GM18907 (cell line): Measurements from ENCODE around the gene CRELD2.

ENCODE experiments used
- ATAC-seq: cut with Tn5 transposase; IDR thresholded peaks from one replicate; pipeline ENCODE4 v1.9.1; 2021; ENCODE audit warnings: mild to moderate bottlenecking, moderate library complexity; ENCODE audit not compliant: unreplicated experiment

CRELD2 gene

DNA sequence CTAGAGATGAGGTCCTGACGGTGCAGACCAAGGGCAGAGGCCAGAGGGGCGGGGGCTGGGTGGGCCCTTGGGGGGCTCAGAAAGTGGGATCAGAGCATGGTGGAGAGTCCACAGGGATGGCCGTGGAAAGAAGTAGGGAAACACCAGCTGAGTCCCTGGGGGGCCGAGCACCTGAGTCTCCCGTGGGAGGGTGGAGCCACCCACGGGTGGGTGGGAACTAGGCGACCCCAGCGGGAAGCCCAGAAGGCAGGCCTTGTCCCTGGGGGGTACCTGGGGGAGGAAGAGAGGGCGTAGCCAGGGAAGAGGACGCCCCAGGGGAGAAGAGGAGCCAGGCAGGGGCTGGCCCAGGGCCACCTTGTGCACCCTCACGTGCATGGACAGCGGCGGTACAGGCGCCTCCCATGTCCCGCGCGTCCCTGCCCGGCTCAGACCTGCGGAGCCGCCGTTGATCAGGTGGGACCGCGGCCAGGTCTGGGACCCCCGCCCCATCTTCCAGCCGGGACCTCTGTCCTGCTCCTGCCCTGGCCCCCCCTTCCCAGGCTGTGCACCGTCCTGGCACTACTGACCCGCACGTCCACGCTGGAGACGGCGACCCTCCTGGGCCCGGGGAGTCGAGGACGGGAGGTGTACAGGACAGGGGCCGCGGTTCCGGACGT lies 10.2 kb downstream of the CRELD2 start:
- ATAC-seq, result no peak

DNA sequence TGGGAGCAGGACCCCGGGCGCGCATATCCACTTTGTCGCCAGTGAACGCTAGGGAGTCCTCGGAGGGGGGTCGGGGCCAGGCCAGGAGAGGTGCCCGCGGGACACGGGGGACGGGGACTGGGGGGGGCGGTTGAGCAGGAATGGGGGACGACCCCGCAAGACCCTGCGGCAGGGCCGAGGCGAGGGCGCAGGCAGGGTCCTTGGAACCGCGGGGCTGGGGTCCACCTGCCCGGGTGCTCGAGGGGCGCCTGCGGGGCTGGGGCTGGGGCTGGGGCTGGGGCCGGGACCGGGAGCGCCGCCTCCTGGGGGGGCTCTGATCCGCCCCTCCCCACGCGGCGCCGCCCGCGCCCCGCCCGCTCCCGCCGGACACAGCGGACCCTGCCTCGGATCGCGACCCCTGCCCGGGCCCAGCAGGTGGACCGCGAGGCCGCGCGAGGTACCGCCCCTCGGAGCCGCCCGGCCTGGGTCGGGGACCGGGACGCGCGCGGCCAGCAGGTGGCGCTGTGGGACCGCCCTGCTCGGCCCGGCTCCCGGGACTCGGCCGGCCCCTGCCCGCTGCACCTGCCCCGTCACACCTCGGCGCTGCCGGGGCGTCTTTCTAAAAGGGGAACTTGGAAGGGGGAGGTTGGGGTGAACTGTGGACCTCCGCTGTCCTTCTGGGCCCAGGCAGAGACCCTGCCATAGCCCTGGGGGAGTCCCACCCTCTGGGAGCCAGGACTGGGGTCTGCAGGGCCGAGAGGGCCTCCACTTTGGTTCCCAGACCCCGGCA lies 11.0 kb downstream of the CRELD2 start:
- peak; percentile 40 for ATAC-seq

DNA sequence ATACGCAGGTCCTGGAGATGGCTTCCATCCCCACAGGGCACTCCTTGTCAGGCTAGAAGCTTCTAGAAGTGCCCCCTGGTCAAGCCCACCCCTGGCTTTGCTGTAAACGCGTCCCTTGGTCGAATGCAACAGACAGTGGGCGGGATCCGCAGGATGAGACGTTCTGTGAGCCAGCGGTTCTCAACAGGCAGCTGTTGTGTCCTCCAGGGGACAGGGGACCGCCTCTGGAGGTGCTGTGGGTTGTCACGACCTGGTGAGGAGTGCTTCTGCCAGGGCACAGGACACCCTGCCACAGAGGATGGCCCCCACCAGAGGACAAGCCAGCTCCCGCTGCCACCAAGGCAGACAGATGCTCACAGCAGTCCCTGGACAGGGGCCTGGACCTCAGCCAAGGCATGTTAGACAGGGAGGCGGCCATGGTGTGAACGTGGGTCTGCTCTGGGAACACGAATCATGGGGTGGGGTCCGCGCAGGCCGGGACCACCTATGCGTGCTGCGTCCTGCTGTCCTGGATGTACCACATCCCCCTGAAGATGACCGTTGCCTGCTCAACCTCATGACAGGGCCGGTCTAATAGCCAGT lies 11.7 kb downstream of the CRELD2 start:
- ATAC-seq, result no peak

DNA sequence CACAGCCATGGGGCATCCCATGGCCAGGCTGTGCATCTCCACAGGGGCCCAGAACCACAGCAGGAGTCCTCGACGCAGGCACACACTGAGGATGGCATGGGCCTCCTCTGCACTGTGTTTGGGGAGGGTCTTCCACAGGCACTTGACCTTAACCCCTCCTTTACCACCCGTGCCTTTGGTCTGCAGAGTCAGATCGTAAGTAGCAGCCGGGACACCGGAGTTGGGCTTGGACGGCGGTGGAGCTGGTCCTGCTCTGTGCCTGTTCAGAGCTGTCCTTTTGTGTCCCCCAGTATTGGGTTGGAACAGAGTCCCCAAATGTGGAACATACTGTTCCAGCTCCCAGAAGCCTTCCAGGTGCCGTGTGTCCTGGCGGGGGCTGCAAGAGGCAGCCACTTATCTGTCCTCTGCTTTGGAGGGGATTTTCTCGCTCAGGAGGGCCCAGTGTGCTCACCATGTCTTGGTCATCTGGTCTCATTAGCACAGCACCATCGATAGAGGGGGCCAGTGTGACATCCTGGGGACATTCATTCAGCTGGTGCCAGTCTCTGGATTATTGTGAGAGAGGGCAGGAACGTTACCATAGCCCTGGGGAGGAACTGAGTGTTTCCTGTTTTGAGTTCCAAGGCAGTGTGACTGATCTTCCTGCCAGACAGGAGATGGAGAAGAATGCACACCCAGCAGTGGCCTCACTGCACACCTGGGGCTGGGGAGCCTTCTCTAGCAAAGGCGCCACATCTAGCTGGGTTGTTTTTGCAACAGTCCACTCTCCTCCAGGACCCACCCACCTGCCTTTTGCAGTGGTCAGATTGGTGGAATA lies 12.4 kb downstream of the CRELD2 start:
- ATAC-seq, result peak; percentile 35

DNA sequence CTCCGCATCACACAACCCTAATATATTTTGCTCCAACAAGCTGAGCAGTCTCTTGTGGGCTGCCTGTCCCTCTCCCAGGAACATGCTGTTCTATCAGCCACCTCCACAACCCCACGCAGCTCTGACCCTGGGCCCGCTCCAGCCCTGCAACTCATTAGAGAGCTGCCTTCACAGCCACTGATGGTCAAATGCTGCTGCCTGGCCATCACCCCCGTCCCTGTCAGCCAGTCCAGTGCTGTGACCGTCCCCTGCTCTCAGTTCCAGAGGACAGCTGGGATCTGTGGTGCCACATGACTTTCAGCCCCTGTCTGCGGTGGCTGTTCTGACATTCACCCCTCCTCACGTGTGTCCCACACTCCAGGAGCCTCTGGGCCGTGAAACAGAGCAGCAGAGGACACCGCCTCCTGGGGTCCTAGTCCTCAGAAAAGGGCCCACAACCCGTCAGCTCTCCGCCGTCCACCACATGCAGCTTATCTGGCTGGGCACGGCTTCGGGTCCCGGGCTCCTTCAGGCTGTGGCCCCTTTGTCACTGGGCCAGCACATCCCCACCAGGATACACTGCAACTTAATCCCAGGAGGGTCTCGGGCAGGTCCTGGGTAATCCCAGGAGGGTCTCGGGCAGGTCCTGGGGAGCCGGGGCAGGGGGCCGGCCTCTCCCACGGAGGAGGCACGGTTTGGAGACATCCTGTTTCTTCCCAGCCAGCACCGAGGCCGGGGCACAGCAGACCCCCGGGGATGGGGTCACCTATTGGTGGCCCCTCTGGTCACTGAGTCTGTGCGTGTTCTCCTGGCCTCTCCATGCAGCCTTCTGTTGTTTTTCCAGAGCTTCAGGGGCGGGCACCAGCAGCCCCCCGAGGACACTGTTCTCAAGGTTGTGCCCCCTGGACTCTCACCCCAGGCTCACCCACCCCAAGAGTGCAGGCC lies 15.1 kb downstream of the CRELD2 start:
- no peak for ATAC-seq

DNA sequence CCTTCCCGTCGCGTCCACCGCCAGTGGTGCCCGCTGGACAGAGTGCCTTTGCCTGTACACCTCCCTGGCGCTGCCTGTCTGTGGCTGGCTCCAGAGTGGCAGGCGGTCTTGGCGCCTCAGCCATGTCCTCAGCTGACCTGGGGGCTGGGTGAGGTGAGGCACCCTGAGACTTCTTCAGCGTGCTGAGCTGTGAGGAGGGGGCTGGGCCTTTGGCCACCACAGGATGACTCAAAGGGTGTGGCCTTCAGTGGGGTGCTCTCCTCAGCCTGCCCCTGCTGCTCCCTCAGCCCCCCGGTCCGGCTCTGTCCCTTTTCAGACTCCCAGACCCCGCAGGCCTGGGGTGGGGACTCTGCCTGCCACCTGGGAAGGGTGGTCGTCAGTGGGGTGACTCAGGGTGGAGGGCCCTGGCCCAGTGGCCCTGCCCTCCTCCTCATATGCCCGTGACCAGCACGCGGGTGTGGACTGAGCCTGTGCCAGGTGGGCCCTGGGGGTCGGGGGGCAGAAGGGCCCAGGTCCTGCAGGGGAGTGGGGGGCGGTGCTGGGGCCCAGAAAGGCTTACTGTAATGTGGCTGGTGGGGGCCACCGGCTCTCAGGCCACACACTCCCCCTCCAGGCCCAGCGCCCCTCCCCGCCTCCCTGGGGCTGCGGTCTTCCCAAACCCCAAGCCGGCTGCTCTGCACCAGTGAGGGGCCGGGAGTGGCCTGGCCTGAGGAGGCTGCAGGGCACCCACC lies 15.9 kb downstream of the CRELD2 start:
- no peak for ATAC-seq

DNA sequence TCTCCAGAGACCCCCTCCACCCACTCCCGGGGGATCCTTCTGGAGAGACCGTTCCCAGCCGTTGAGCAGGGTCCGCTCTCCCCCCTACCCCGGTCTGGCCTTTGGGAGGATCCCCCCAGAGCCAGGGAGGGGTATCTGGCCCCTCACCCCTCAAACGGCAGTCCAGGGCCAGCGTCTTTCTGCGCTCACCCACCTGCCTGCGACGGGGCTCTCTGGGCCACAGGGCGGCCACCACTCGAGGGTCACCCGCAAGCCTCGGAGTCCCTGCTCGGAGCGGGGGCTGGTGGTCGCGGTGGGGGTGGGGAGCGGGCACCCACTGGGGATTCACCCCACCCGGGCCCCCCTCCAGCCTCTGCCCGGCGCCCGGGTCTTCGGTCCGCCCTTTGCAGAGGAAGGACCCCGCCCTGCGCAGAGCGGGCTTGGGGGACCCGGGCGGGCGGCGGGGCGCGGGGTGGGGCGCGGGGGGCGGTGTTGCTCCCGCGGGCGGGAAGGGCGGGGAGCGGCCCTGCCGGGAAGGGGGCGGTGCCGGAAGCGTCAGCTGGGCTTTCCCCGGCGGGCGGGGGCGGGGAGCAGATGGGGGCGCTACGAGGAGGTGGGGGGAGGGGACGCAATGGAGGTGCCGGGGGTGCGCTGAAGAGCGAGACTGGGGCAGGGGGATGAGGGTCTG lies 16.6 kb downstream of the CRELD2 start:
- no peak for ATAC-seq

DNA sequence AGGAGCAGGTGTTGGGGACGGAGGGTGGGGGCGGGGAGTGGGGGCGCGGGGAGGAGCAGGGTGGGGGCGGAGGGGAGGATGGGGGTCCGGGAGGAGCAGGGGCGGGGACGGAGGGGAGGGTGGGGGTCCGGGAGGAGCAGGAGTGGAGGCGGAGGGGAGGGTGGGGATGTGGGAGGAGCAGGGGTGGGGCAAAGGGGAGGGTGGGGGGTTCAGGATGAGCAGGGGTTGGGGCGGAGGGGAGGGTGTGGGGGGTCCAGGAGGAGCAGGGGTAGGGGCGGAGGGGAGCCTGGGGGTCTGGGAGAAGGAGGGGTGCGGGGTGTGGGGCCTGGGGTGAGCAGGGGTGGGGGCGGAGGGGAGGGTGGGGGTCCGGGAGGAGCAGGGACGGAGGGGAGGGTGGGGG lies 17.1 kb downstream of the CRELD2 start:
- ATAC-seq, result no peak

DNA sequence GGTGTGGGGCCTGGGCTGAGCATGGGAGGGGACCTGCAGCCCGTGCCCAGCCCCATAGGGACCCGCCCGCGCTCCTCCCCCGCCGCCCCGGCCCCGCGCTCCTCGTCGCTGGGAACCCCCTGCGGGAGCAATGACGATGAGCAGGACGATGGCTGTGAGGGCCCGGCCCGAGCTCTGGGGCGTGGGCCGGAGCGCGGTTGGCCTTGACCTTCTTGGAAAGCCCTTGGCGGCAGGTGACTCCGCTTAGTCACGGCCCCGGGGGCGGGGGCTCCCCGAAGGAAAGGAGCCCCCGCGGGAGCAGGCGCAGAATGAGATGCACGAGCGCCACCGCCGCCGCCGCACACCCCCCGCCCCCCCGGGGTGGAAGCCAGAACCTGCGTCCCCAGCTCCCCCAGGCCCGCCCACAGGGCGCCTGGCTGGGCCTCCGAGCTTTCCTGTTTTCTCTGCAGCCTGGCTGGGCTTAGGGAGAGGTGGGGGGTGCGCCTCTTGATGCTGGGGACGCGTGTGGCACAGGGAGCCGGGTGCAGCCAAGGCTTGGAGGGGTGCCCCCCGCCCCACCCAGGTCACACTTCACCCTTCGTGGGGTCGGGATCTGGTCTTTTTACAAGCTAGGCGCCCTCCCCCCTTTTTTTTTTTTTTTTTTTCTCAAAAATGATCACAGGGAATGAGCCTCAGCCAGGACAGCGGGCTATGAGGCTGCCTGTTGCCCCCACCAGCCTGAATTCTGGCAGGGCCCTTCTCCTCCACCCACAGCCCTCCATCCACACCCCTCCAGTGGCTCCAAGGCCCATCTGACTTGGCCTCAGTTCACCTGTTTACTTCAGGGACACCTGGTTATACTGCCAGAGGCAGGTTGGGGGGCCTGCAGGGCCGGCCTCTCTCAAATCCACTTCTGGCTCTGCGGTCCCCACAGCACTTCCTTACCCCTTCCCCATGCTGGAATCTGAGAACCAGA lies 17.9 kb downstream of the CRELD2 start:
- peak; percentile 67 for ATAC-seq

DNA sequence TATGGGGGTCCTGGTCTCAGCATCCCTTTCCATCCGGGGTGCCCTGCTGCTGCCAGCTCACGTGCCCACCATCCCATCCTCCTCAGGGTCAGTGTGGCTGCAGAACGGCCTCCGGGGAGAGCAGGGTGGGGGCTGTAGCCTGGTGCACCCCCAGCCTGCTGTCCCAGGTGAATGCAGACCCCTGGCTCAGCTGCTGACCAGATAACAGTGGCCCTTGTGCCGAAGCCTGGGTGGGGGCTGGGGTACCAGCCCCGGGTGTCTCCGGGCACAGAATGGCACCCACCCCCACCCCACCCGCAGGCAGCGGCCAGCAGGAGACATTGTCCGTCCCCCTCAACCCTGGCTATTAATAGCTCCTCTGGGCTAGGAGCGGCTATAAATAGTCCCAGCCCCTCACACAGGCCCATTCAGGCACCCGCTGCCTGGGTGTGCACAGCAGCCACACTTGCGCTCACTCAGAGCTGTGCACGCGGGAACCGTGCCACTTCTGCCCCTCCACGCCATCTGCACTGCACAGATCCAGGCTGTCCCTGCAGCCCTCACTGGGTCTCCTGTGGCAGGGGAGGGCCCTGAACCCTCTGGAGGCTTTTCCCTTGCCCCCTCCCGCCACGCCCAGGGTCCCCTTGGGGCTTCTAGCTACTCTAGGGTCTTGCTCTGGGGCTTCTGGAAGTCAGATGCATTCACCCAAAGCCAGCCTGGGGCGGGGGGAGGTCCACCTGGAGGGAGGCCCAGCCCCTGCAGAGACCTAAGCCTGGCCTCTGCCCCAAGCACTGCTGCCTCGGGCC lies 18.7 kb downstream of the CRELD2 start:
- no peak for ATAC-seq

DNA sequence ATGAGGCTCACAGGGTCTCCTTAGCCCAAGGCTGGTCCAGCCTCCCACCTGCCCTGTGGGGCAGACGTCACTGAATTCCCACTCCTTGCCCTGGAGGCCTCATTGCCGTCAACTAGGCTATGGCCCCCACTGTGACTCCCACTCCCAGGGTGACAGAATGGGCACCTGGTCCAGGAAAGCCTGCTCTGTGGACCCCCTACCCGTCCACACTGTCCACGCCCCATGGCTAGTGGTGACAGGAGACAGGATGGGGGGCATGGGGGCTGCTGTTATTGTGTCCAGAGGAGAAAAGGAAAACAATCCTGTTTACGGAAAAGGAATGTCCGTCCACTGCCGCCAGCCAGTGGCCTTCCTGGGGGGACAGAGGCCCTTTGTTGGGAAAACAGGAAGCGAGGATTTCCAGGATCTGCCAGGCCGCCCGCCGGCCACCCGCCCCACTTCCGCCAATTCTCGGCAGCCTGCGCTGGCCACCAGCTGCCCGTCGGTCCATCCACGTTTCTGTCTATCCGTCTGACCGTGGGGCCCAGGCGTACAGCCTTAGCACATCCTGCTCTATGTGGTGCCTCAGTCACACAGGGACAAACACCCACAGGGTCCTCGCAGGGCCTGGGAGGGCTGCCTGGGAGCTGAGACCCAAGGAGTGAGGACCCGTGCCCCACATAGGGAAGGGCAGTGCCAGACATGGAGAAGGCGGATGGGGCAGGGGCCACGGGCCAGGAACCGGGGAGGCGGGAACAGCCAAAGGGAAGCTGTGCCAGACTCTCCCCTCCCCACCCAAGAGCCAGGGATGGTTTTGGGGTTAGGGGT lies 19.5 kb downstream of the CRELD2 start:
- no peak for ATAC-seq

DNA sequence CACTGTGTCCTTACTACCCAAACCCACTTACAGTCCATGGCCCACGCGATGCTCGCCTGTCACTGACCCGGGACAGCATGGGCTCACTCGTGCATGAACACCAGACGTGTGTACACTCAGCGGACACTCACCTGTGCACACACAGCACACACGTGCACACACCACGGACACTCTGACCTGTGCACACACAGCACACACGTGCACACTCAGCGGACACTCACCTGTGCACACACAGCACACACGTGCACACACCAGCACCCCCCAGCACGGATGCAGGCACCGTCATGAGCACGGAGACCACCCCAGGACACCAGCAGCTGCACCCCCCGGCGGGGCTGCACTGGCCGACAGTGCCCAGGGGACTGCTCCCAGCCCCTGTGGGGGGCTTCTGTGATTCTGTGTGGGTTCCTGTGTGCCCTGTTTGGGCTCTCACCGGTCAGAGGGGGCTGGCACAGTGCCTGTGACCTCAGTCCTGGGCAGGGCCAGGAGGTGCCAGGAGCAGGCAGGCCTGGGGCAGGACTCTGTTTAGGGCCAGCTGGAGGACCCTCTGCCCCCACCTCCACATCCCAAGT lies 20.2 kb downstream of the CRELD2 start:
- no peak for ATAC-seq

DNA sequence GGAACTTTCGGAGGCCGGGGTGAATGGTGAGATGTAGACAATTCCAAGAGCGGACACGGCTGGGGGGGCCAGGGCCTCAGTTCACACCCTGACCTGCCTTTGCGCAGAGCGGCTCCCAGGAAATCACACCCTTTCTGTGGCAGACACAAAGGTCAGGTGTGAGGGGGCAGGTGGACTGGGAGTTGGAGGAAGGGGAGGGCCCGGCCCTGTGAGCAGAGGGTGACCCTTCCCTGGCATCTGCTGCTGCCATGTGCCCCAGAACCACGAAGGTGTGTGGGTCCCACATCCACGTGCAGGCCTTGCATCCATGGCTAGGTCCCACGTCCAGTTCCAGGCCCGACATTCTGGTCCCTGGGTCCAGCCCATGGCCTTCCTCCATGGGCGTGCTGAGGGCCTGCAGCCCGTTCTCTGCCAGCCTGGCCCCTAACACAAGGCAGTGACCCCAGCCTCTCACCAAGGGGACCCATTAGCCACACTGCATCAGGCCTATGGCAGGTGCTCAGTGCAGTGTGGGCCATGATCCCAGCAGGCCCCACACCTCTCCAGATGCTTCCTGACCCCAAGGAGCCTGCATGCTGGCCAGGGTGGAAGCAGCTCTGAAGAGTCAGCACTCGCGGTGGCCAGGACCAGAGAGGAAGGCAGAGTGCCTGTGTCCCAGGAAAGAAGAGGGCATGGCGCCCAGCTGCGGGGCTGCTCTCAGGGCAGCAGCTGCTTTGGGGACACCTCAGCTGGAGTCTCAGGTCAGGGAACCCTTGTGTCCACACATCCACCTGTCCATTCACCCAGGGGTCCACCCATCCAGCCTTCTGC lies 23.3 kb downstream of the CRELD2 start:
- ATAC-seq, result no peak

DNA sequence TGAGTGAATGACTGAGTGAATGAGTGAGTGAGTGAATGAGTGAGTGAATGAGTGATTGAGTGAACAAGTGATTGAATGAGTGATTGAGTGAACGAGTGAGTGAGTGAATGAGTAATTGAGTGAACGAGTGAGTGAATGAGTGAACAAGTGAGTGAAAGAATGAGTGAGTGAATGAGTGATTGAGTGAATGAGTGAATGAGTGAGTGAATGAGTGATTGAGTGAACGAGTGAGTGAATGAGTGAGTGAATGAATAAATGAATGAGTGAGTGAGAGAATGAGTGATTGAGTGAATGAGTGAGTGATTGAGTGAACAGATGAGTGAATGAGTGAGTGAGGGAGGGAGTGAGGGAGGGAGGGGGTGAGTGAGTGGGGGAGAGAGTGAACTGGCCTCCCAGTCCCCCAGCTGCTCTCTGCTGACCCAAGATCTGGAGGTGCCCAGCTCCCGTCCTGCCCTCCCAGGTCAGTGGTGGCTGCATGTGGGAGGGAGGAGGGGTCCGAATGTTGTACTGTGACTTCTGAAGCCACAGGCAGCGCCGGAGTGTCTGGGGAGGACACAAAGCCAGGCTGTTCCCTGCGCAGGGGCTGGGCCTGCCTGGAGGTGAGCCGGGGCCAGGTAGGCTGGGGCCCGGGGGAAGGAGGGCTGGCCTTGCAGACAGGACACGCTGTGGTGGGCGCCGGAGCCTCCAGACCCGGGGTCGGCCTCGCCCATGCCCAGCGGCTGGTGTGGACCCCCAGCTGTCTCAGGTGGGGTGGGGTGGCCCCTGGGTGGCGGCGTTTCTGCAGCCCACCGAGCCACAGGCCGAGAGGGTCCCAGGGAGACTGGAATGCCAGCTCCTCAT lies 24.4 kb downstream of the CRELD2 start:
- ATAC-seq, result no peak
